Measurements from ENCODE around the gene SSTR4. TPM values are rescaled to one million over a fixed set of nuclear protein-coding genes. Genes with fewer than 3 reads are reported as not detected.

SSTR4 gene
- total RNA-seq, 1 experiment from 2014 or later, result not detected

- TF ChIP-seq REST (IDR thresholded peaks at IDR 0.05; ENCODE audit: low read depth) (no peak), YY1 (IDR thresholded peaks at IDR 0.05; ENCODE audit: extremely low read depth, insufficient replicate concordance, low read depth, low read length) (no peak), MAX (IDR thresholded peaks at IDR 0.05) (no peak), ZNF274 (IDR thresholded peaks at IDR 0.05; ENCODE audit: low read depth, low read length) (no peak), CBX3 (IDR thresholded peaks at IDR 0.05; ENCODE audit: low read depth) (no peak), SP1 (IDR thresholded peaks at IDR 0.05; ENCODE audit: low read depth) (no peak), FOSL1 (IDR thresholded peaks at IDR 0.05; ENCODE audit: low read depth) (no peak), ELF1 (IDR thresholded peaks at IDR 0.05; ENCODE audit: borderline replicate concordance, low read depth) (no peak), ZFX (IDR thresholded peaks at IDR 0.05) (no peak), EZH2 (IDR thresholded peaks at IDR 0.05) (no peak)
Observed at GRCh38 chr20:23005776-23006175, 29.3 kb upstream of the SSTR4 start (continued).

- Histone ChIP-seq H3K9ac (ENCODE audit: low read length) (no peak overlapping the region), H4K20me1 (ENCODE audit: insufficient read depth) (no peaks in the 10 kb centered on the region), H3K36me3 (ENCODE audit: control insufficient read depth in 1 of 2, insufficient read depth in 2 of 2, low read length in 2 of 2) (no peaks in the 10 kb centered on the region), H3K79me2 (ENCODE audit: insufficient read depth, low read length) (no peaks in the 10 kb centered on the region), H3K4me2 (ENCODE audit: low read length) (no peak overlapping the region), H3K27ac (ENCODE audit: low read depth, low read length) (no peak overlapping the region), H3K27me3 (ENCODE audit: insufficient read depth, low read length) (0 out of 2 replicates have a peak, but pooled peaks cover 7% of the 10 kb centered on the region), H2AFZ (ENCODE audit: low read depth, low read length, poor library complexity, severe bottlenecking) (no peak overlapping the region), H3K4me3 (replicated peaks in 1 of 2; ENCODE audit: low read depth in 1 of 2, low read length in 2 of 2) (no peak overlapping the region), H3K9me3 (ENCODE audit: control insufficient read depth in 1 of 2, insufficient read depth in 1 of 2, low read depth in 1 of 2, low read length in 2 of 2) (no peaks in the 10 kb centered on the region), H3K9me2 (ENCODE audit: insufficient read depth) (no peaks in the 10 kb centered on the region), H3K4me1 (ENCODE audit: control insufficient read depth in 1 of 2, insufficient read depth in 2 of 2, low read length in 2 of 2) (no peaks in the 10 kb centered on the region)
- intact Hi-C loops (cut with micrococcal nuclease), result no loop called here
- no peak for ATAC-seq
- no peak for TF ChIP-seq YY1 (IDR thresholded peaks at IDR 0.05; ENCODE audit: extremely low read depth, insufficient replicate concordance, low read depth, low read length)
- CTCF ChIA-PET, result no interaction called here
- RAD21 ChIA-PET (ENCODE audit: low non-redundant PET in 1 of 2, low total read pairs in 2 of 2, uncharacterized antibody in 2 of 2, unreplicated experiment in 2 of 2), result no interaction called here
- POLR2A ChIA-PET, result no interaction called here
- no TSS peak for BruUV-seq (replicated peaks)
- DNase-seq (ENCODE audit: low read depth, low spot score), result no peak
Observed at GRCh38 chr20:23007462-23007861, 27.6 kb upstream of the SSTR4 start.

Measured in HCT116 (cell line).